ENCODE measurements around the gene NME9.

GRCh38 chr3:138378331-138378730 is 48.7 kb upstream of the NME9 start:
- TF ChIP-seq CTCF (IDR thresholded peaks at IDR 0.05): no peak
- no peak for TF ChIP-seq POLR2A (IDR thresholded peaks at IDR 0.05; ENCODE audit: low read length)
- TF ChIP-seq RFX5 (IDR thresholded peaks at IDR 0.05): no peak
- no peak for TF ChIP-seq POLR2AphosphoS2 (conservative IDR thresholded peaks at IDR 0.05; ENCODE audit: low read length)
- no peak for TF ChIP-seq JUNB (IDR thresholded peaks at IDR 0.05)
- TF ChIP-seq CBX8 (IDR thresholded peaks at IDR 0.05): no peak
- TF ChIP-seq REST (IDR thresholded peaks at IDR 0.05): no peak
- no peak for TF ChIP-seq SMC3 (IDR thresholded peaks at IDR 0.05)
- TF ChIP-seq EP300 (IDR thresholded peaks at IDR 0.05): no peak
- no peak for TF ChIP-seq MAFK (IDR thresholded peaks at IDR 0.05; ENCODE audit: partially characterized antibody)
- no peak for TF ChIP-seq EHF (CRISPR knock-in tag; IDR thresholded peaks at IDR 0.05)
- TF ChIP-seq ZNF302 (CRISPR knock-in tag; IDR thresholded peaks at IDR 0.05): no peak

Measured in A549 (cell line).